Endothelial cell of umbilical vein (primary cell): Measurements from ENCODE around the gene CTIF. TPM values are rescaled to one million over a fixed set of nuclear protein-coding genes. Genes with fewer than 3 reads are reported as not detected.

Experiments used
- BruUV-seq: library from RNA; stranded (reverse); fragments of 400-500 nt; replicated peaks from 2 replicates; lab custom pipeline; 2021; lab: Mats Ljungman, UMichigan
- CTCF ChIA-PET: fragments of 300-600, 350-600 bp; sonication (Branson Sonifier 250); formaldehyde crosslinking; loops from one replicate; lab custom pipeline; 2021; ENCODE audit warnings: antibody characterized with exemption, inconsistent platforms; lab: Charles Lee
- POLR2A ChIA-PET: fragments of 300-600, 350-600 bp; sonication (Branson Sonifier 250); formaldehyde crosslinking; loops from one replicate; lab custom pipeline; 2021; ENCODE audit warnings: antibody characterized with exemption, inconsistent platforms; lab: Charles Lee
- DNase-seq: peaks from one replicate; pipeline ENCODE4 v3.0.0-alpha.2; 2011; ENCODE audit warnings: low read depth, low spot score
- FAIRE-seq: peaks from 2 replicates; lab custom pipeline; 2011; peaks lifted over from hg19 to GRCh38; lab: Jason Lieb, UNC
- H2AFZ ChIP-seq: 2 replicates; pipeline ENCODE4 v1.6.0; 2012; ENCODE audit warnings: low read depth, low read length, control low read depth, inconsistent platforms
- H3K27ac ChIP-seq: 2 replicates; pipeline ENCODE4 v1.5.1; 2011; ENCODE audit warnings: low read depth, mild to moderate bottlenecking, control low read depth, low read length, moderate library complexity; ENCODE audit not compliant: insufficient read depth
- H3K27me3 ChIP-seq, 2 experiments: 2 replicates each; pipeline versions ENCODE4 v1.6.0 to v1.6.1; 2011; ENCODE audit warnings: low read length in 2 of 2, mixed read lengths in 1 of 2; ENCODE audit not compliant: control insufficient read depth in 2 of 2, insufficient read depth in 2 of 2
- H3K36me3 ChIP-seq, 2 experiments: 2 replicates in 1 of 2; 3 replicates in 1 of 2; pipeline ENCODE4 v1.5.1; 2011; ENCODE audit warnings: low read length in 2 of 2, mild to moderate bottlenecking in 1 of 2, moderate library complexity in 1 of 2; ENCODE audit not compliant: control insufficient read depth in 2 of 2, insufficient read depth in 2 of 2; ENCODE audit errors: extremely low read depth in 1 of 2
- H3K4me1 ChIP-seq: 3 replicates; pipeline ENCODE4 v1.5.1; 2011; ENCODE audit warnings: mild to moderate bottlenecking, low read length; ENCODE audit not compliant: control insufficient read depth, insufficient read depth; ENCODE audit errors: extremely low read depth
- H3K4me2 ChIP-seq: 2 replicates; pipeline ENCODE4 v1.6.1; 2011; ENCODE audit warnings: low read length, control low read depth, mixed read lengths; ENCODE audit not compliant: insufficient read depth
- H3K4me3 ChIP-seq, 3 experiments: fragments of 200-600 bp in 1 of 3; sonication (generic), shearing (Covaris generic) in 1 of 3; replicated peaks in 1 of 3; 2 replicates each; pipeline ENCODE4 v1.5.1; 2011 to 2016; ENCODE audit warnings: control low read depth in 3 of 3, low read length in 3 of 3, mild to moderate bottlenecking in 2 of 3, inconsistent platforms in 1 of 3, low read depth in 1 of 3, moderate library complexity in 1 of 3; ENCODE audit not compliant: insufficient read depth in 1 of 3
- H3K79me2 ChIP-seq: 2 replicates; pipeline ENCODE4 v1.6.0; 2012; ENCODE audit warnings: low read length, inconsistent platforms; ENCODE audit not compliant: control insufficient read depth, insufficient read depth
- H3K9ac ChIP-seq: replicated peaks from 2 replicates; pipeline ENCODE3; 2011; ENCODE audit warnings: low read length, control low read depth; ENCODE audit not compliant: insufficient read depth; ENCODE audit errors: extremely low read depth
- H3K9me1 ChIP-seq: replicated peaks from 3 replicates; pipeline ENCODE4 v1.6.0; 2011; ENCODE audit warnings: mild to moderate bottlenecking, low read length; ENCODE audit not compliant: control insufficient read depth, insufficient read depth; ENCODE audit errors: extremely low read depth
- H3K9me3 ChIP-seq: replicated peaks from 2 replicates; pipeline ENCODE4 v1.5.1; 2012; ENCODE audit warnings: low read length, inconsistent platforms; ENCODE audit not compliant: control insufficient read depth, insufficient read depth
- H4K20me1 ChIP-seq: replicated peaks from 2 replicates; pipeline ENCODE3; 2011; ENCODE audit warnings: mild to moderate bottlenecking, low read length; ENCODE audit not compliant: control insufficient read depth, insufficient read depth; ENCODE audit errors: extremely low read depth
- EZH2 ChIP-seq: IDR thresholded peaks from 2 replicates; pipeline ENCODE4 v1.6.1; 2012; ENCODE audit warnings: borderline replicate concordance, low read depth, mild to moderate bottlenecking, moderate library complexity, low read length, inconsistent platforms; ENCODE audit not compliant: severe bottlenecking
- FOS ChIP-seq: IDR thresholded peaks from 2 replicates; pipeline ENCODE4 v1.6.1; 2011; ENCODE audit warnings: mild to moderate bottlenecking, low read length, moderate library complexity, borderline replicate concordance; ENCODE audit not compliant: insufficient read depth
- GATA2 ChIP-seq: IDR thresholded peaks from 2 replicates; pipeline ENCODE4 v1.7.0; 2011; ENCODE audit warnings: low read depth, mild to moderate bottlenecking, moderate library complexity, mixed read lengths, low read length; ENCODE audit not compliant: insufficient read length, insufficient read depth
- JUN ChIP-seq: IDR thresholded peaks from 2 replicates; pipeline ENCODE4 v1.6.1; 2011; ENCODE audit warnings: borderline replicate concordance, low read depth; ENCODE audit not compliant: insufficient read length, insufficient read depth
- MAX ChIP-seq: IDR thresholded peaks from 2 replicates; pipeline ENCODE4 v1.6.1; 2011; ENCODE audit not compliant: insufficient read depth, insufficient read length
- MYC ChIP-seq: IDR thresholded peaks from one replicate; pipeline ENCODE4 v1.6.1; 2011; ENCODE audit warnings: mild to moderate bottlenecking, low read depth, low read length
- POLR2A ChIP-seq: IDR thresholded peaks from 2 replicates; pipeline ENCODE4 v1.6.1; 2012; ENCODE audit warnings: low read depth, mild to moderate bottlenecking, control low read depth, low read length
- POLR2AphosphoS5 ChIP-seq: IDR thresholded peaks from 2 replicates; pipeline ENCODE4 v1.6.1; 2012; ENCODE audit warnings: low read depth, mild to moderate bottlenecking, control low read depth, low read length, moderate library complexity; ENCODE audit not compliant: insufficient read depth
- dilution Hi-C: fragments of 300-500 bp; cut with MboI; formaldehyde crosslinking; loops from one replicate; pipeline ENCODE4 v1.15.0; 2019; ENCODE audit warnings: low sequenced_read_pairs; ENCODE audit not compliant: extremely low pct_ligation_motif_present
- intact Hi-C: fragments of 100-400 bp; cut with micrococcal nuclease; formaldehyde crosslinking; loops from one replicate; pipeline ENCODE4 v1.10.0; 2022
- polyA plus RNA-seq, 4 experiments: library from polyadenylated mRNA; depleted of rRNA in 3 of 4; stranded (reverse) in 3 of 4; unstranded in 1 of 4; fragments of >200 nt; gene quantifications; 2 replicates each; pipeline versions ENCODE4 v1.2.1 to v1.2.3, GENCODE V29; 2011 to 2012; ENCODE audit warnings: missing spikeins in 1 of 4
- total RNA-seq: library from RNA; stranded (reverse); gene quantifications from 2 replicates; pipeline ENCODE4 v1.2.3, GENCODE V29; 2021
- TF ChIP-seq, protein P1 (sequence below), 2 donors: IDR thresholded peaks; 1 replicate in 1 of 2; 2 replicates in 1 of 2; pipeline ENCODE4 v1.5.1; 2011; ENCODE audit warnings: low read length in 2 of 2, mild to moderate bottlenecking in 2 of 2, moderate library complexity in 2 of 2, control low read depth in 1 of 2, inconsistent platforms in 1 of 2, low read depth in 1 of 2; ENCODE audit not compliant: insufficient read depth in 1 of 2; ENCODE audit errors: extremely low read depth in 1 of 2

Gene CTIF
- total and polyA plus RNA-seq, 2 donors (not counting 3 experiments of a cell fraction or from before 2014, with no cell fraction given): 20.9 to 57.7 TPM

GRCh38 chr18:48577478-48578190, 38.8 kb downstream of the CTIF start:
- no peaks in the 10 kb centered on the region for H3K9me1 ChIP-seq
- TF ChIP-seq JUN (no peak), EZH2 (no peak), POLR2A (no peak)
- no peaks in the 10 kb centered on the region for H4K20me1 ChIP-seq
- peaks cover 15% of the 10 kb centered on the region for H3K79me2 ChIP-seq
- no peaks in the 10 kb centered on the region for H3K9me3 ChIP-seq
- no peak for DNase-seq
- H3K27ac ChIP-seq: no peak overlapping the region
- no peak overlapping the region for H3K4me2 ChIP-seq
- CTCF ChIA-PET: interaction anchor here (1.0 kb wide), 1 partner anchor 13 kb away, joined by 3 read pairs; no protein-coding TSS in a partner anchor
- POLR2A ChIA-PET: no interaction called here
- H3K4me3 ChIP-seq: no peak overlapping the region
- no TSS peak for BruUV-seq
- no peak for FAIRE-seq
- H2AFZ ChIP-seq: no peak overlapping the region
- H3K9ac ChIP-seq: no peak overlapping the region
- intact Hi-C loops (no loop called here), dilution Hi-C loops (no loop called here)
- no peaks in the 10 kb centered on the region for H3K4me1 ChIP-seq
- peaks cover 0 to 6% of the 10 kb centered on the region in 2 experiments for H3K36me3 ChIP-seq
- no peaks in the 10 kb centered on the region for H3K27me3 ChIP-seq

- no TSS peak for BruUV-seq
- Histone ChIP-seq H4K20me1 (no peaks in the 10 kb centered on the region), H3K9ac (no peak overlapping the region), H3K4me1 (no peaks in the 10 kb centered on the region), H3K36me3 (peaks cover 0 to 6% of the 10 kb centered on the region in 2 experiments), H3K79me2 (peaks cover 15% of the 10 kb centered on the region), H3K9me1 (no peaks in the 10 kb centered on the region), H3K27ac (no peak overlapping the region), H2AFZ (no peak overlapping the region), H3K4me3 (no peak overlapping the region), H3K4me2 (no peak overlapping the region), H3K27me3 (no peaks in the 10 kb centered on the region), H3K9me3 (no peaks in the 10 kb centered on the region)
- DNase-seq (no peak), FAIRE-seq (no peak)
- ChIA-PET POLR2A (no interaction called here), CTCF (no interaction called here)
- TF ChIP-seq FOS (no peak), EZH2 (no peak), GATA2 (no peak), JUN (no peak), MYC (no peak), POLR2AphosphoS5 (no peak), MAX (no peak), POLR2A (no peak)
- TF ChIP-seq, protein P1, sequence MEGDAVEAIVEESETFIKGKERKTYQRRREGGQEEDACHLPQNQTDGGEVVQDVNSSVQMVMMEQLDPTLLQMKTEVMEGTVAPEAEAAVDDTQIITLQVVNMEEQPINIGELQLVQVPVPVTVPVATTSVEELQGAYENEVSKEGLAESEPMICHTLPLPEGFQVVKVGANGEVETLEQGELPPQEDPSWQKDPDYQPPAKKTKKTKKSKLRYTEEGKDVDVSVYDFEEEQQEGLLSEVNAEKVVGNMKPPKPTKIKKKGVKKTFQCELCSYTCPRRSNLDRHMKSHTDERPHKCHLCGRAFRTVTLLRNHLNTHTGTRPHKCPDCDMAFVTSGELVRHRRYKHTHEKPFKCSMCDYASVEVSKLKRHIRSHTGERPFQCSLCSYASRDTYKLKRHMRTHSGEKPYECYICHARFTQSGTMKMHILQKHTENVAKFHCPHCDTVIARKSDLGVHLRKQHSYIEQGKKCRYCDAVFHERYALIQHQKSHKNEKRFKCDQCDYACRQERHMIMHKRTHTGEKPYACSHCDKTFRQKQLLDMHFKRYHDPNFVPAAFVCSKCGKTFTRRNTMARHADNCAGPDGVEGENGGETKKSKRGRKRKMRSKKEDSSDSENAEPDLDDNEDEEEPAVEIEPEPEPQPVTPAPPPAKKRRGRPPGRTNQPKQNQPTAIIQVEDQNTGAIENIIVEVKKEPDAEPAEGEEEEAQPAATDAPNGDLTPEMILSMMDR (IDR thresholded peaks at IDR 0.05; ENCODE audit: extremely low read depth in 1 of 2, insufficient read depth in 1 of 2, low read depth in 1 of 2, low read length in 2 of 2): no peak
- intact Hi-C loops (no loop called here), dilution Hi-C loops (no loop called here)
Observed at GRCh38 chr18:48578289-48578688, 39.5 kb downstream of the CTIF start.
